A549 (cell line): ENCODE data around the gene PDIA5. TPM values are rescaled to one million over a fixed set of nuclear protein-coding genes. Genes with fewer than 3 reads are reported as not detected.

Experiments
- ATAC-seq, 2 experiments: fragments of 200-7000 bp in 1 of 2; fragments of >200 bp in 1 of 2; cut with Nextera tagmentation in 1 of 2; cut with Tn5 transposase in 1 of 2; 3 replicates each; pipeline versions ENCODE4 v1.8.0 to v1.9.1; 2018 to 2020; ENCODE audit warnings: mild to moderate bottlenecking in 1 of 2, moderate library complexity in 1 of 2
- CTCF ChIA-PET: fragments of 300-600 bp; sonication (Branson Sonifier 250); formaldehyde crosslinking; extraction: SDS; loops from one replicate; lab custom pipeline; 2021; ENCODE audit warnings: antibody characterized with exemption, inconsistent platforms; lab: Yijun Ruan, JAX
- POLR2A ChIA-PET: fragments of 350-600 bp; formaldehyde crosslinking; extraction: SDS; loops from one replicate; lab custom pipeline; 2021; ENCODE audit warnings: antibody characterized with exemption, inconsistent platforms; lab: Yijun Ruan, JAX
- DNase-seq, 2 experiments: peaks; one replicate each; pipeline versions ENCODE4 v3.0.0 to v3.0.0-alpha.2; 2011 to 2016; ENCODE audit warnings: low read depth in 1 of 2, low spot score in 1 of 2
- FAIRE-seq: peaks from 2 replicates; lab custom pipeline; 2011; peaks lifted over from hg19 to GRCh38; lab: Jason Lieb, UNC
- H3K27ac ChIP-seq, 2 experiments: fragments of >200 bp; sonication (Bioruptor Twin); formaldehyde crosslinking; 3 replicates each; pipeline ENCODE4 v1.5.1; 2016 to 2017
- H3K4me1 ChIP-seq: fragments of >200 bp; sonication (Bioruptor Twin); formaldehyde crosslinking; 3 replicates; pipeline ENCODE4 v1.6.1; 2016
- H3K4me2 ChIP-seq: fragments of >200 bp; sonication (Bioruptor Twin); formaldehyde crosslinking; 3 replicates; pipeline ENCODE4 v1.6.1; 2016
- H3K4me3 ChIP-seq: fragments of >200 bp; sonication (Bioruptor Twin); formaldehyde crosslinking; 3 replicates; pipeline ENCODE4 v1.5.1; 2016
- H3K9me3 ChIP-seq: fragments of >200 bp; sonication (Bioruptor Twin); formaldehyde crosslinking; 3 replicates; pipeline ENCODE4 v1.6.1; 2016
- BHLHE40 ChIP-seq: IDR thresholded peaks from 2 replicates; pipeline ENCODE4 v1.6.1; 2012; ENCODE audit warnings: low read depth, low read length, inconsistent platforms
- CBX8 ChIP-seq: fragments of 200-600 bp; sonication (generic); IDR thresholded peaks from 2 replicates; pipeline ENCODE4 v1.6.1; 2016
- CEBPB ChIP-seq, 2 experiments: fragments of >200 bp in 1 of 2; sonication (Bioruptor Twin) in 1 of 2; formaldehyde crosslinking in 1 of 2; IDR thresholded peaks; 2 replicates each; pipeline ENCODE4 v1.6.1; 2012 to 2016
- FOXS1 ChIP-seq: fragments of 250-450 bp; sonication (Bioruptor Pico); IDR thresholded peaks from 2 replicates; pipeline ENCODE4 v1.5.0; 2020; ENCODE audit warnings: mild to moderate bottlenecking, moderate library complexity
- HOXB5 ChIP-seq: fragments of 250-450 bp; sonication (Bioruptor Pico); IDR thresholded peaks from 2 replicates; pipeline ENCODE4 v1.5.0; 2020; ENCODE audit warnings: mild to moderate bottlenecking, moderate library complexity
- MAFK ChIP-seq: fragments of 450-650 bp; IDR thresholded peaks from 2 replicates; pipeline ENCODE4 v1.6.1; 2014; ENCODE audit not compliant: partially characterized antibody
- MAZ ChIP-seq: fragments of 150-350 bp; IDR thresholded peaks from 2 replicates; pipeline ENCODE4 v1.6.1; 2014; ENCODE audit warnings: antibody characterized with exemption, low read depth, low read length, borderline replicate concordance
- NFE2L2 ChIP-seq: fragments of 150-350 bp; conservative IDR thresholded peaks from 2 replicates; pipeline ENCODE4 v1.6.1; 2014; ENCODE audit warnings: low read length
- NR3C1 ChIP-seq: fragments of >200 bp; sonication (Bioruptor Twin); formaldehyde crosslinking; IDR thresholded peaks from 3 replicates; pipeline ENCODE4 v1.6.1; 2017
- POLR2A ChIP-seq: IDR thresholded peaks from 2 replicates; pipeline ENCODE4 v1.6.1; 2012; ENCODE audit warnings: mild to moderate bottlenecking, low read length
- POLR2AphosphoS2 ChIP-seq: conservative IDR thresholded peaks from 2 replicates; pipeline ENCODE4 v1.6.1; 2012; ENCODE audit warnings: low read length, improper control_type of control experiment, inconsistent platforms
- RARB ChIP-seq: fragments of 250-450 bp; sonication (Bioruptor Pico); IDR thresholded peaks from 2 replicates; pipeline ENCODE4 v1.8.0; 2021; ENCODE audit warnings: mild to moderate bottlenecking, moderate library complexity
- RCOR1 ChIP-seq: fragments of 150-350 bp; IDR thresholded peaks from 2 replicates; pipeline ENCODE4 v1.6.1; 2014; ENCODE audit warnings: antibody characterized with exemption, low read length, low read depth
- RFX5 ChIP-seq: fragments of 450-650 bp; IDR thresholded peaks from 2 replicates; pipeline ENCODE4 v1.7.1; 2014; ENCODE audit warnings: antibody characterized with exemption, mild to moderate bottlenecking, moderate library complexity
- ZC3H11A ChIP-seq: fragments of 450-650 bp; IDR thresholded peaks from 2 replicates; pipeline ENCODE4 v1.6.1; 2014; ENCODE audit warnings: antibody characterized with exemption, mild to moderate bottlenecking
- ZNF302 ChIP-seq: fragments of 250-450 bp; sonication (Bioruptor Pico); IDR thresholded peaks from 2 replicates; pipeline ENCODE4 v1.9.0; 2021; ENCODE audit warnings: inconsistent platforms, mild to moderate bottlenecking, moderate library complexity
- WGBS: methylation state at CpG from one replicate; pipeline ENCODE4 v1.1.6; 2017; ENCODE audit errors: missing lambda C conversion rate; 5-methylcytosine and 5-hydroxymethylcytosine counted together
- polyA plus RNA-seq, 4 experiments: library from polyadenylated mRNA; depleted of rRNA in 3 of 4; stranded (reverse); fragments of >200 nt; fragmentation: RNase III in 1 of 4; extraction: RNeasy Plus Mini Kit Qiagen cat#74134 plus additional on column Dnase treatment in 1 of 4; gene quantifications; 2 replicates in 3 of 4; 3 replicates in 1 of 4; pipeline ENCODE4 v1.2.3, GENCODE V29; 2011 to 2017
- TF ChIP-seq, protein P1 (sequence below): IDR thresholded peaks from 2 replicates; pipeline ENCODE4 v1.6.1; 2012; ENCODE audit warnings: low read depth, borderline replicate concordance
- TF ChIP-seq, protein P2 (sequence below): fragments of >200 bp; sonication (Bioruptor Twin); formaldehyde crosslinking; IDR thresholded peaks from 3 replicates; pipeline ENCODE4 v1.5.1; 2016
- TF ChIP-seq, protein P3 (sequence below): fragments of >200 bp; sonication (Bioruptor Twin); formaldehyde crosslinking; IDR thresholded peaks from 3 replicates; pipeline ENCODE4 v1.6.1; 2016

PDIA5 gene
- polyA plus RNA-seq, 2 of the 4 experiments (the other 2 are of a cell fraction) = 17.5 to 28.1 TPM

DNA sequence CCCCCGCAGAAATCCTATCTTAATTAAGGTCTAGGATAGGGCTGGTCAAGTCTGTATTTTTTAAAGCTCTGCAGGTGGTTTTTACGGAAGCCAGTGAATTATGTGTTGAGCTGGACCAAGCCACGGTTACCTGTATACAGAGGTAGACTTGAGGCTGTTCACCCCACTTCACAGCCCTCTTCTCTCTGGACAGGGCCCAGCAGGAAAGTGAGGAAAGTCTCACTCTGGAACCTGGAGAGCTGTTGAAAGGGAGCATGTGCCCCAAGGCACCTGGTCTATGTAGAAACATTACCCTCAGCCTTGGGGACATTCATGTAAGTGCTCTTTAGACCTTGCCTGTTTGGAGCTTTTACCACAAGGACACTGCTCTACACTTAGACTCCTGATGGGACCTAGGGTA is 46.1 kb upstream of the PDIA5 start:
- FAIRE-seq (no peak), ATAC-seq (no peak), DNase-seq (no peak)
- TF ChIP-seq MAFK = no peak
- H3K4me1 ChIP-seq = no peaks in the 10 kb centered on the region
- ChIA-PET CTCF (interaction anchor here (5.5 to 5.6 kb wide), 2 partner anchors 9 to 78 kb away, joined by 24 to 37 read pairs; partner anchors contain the start of gene SEMA5B), POLR2A (no interaction called here)
- no peak overlapping the region for H3K27ac ChIP-seq
- WGBS = 39% methylated on average over 3 of the region's 3 CpGs
- H3K4me3 ChIP-seq = no peak overlapping the region
- H3K4me2 ChIP-seq = no peak overlapping the region
- 0 out of 3 replicates have a peak, but pooled peaks cover 9% of the 10 kb centered on the region for H3K9me3 ChIP-seq

DNA sequence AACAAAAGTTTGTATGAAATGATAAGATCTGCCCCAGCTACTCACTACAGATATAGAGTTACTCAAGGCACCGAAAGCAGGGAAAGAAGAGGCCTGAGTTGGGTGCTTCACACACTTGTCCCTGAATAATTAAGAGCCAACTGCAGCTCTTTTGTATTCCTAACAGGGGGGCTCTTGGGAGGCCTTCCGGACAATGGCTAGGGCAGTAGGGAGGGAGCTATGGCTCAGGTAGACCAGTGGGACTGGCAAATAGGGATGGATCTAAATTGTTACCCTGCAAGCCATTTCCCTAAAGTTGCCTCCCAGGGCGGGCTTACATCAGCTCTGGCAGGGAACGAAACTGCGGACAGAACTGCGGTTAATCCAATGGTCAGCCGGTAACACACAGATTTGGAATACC is 45.4 kb upstream of the PDIA5 start:
- Histone ChIP-seq H3K27ac (no peak overlapping the region), H3K4me1 (peaks cover 2% of the 10 kb centered on the region; the same call in 2 of the 3 replicates), H3K9me3 (0 out of 3 replicates have a peak, but pooled peaks cover 9% of the 10 kb centered on the region), H3K4me3 (no peak overlapping the region), H3K4me2 (no peak overlapping the region)
- ATAC-seq = no peak
- WGBS = 65% methylated on average over 7 of the region's 7 CpGs
- CTCF ChIA-PET = interaction anchor here (0.6 to 5.6 kb wide), 4 partner anchors 8 to 100 kb away, joined by 3 to 37 read pairs (median 14); partner anchors contain the start of gene SEMA5B
- no peak for DNase-seq
- POLR2A ChIA-PET = no interaction called here
- FAIRE-seq = no peak
- TF ChIP-seq FOXS1 (CRISPR knock-in tag) (no peak), RFX5 (no peak), POLR2AphosphoS2 (no peak)

DNA sequence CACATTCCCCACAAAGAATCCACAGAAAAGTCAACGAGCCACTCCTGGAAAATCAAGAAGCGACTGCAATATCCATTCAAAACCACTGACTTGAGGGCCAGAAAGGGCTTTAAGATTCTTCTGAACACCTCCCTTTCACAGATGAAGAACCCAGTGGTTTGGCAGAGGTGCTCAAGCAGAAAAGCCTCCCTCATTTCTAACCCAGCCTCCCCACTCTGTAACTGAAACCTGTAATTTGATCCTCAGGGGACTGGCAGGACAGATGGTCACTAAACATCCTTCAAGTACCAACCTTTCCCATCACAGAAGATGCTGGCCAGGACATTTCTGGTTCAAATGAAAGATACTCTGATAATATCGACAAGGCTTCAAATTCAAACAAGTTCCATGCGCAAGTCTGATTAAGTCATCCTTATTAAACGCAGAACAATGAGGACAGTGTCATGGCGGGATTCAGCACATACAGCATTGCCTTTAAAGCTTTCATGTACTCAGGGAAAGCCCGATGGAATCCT is 44.8 kb upstream of the PDIA5 start:
- TF ChIP-seq RFX5 = no peak
- TF ChIP-seq, protein P1, sequence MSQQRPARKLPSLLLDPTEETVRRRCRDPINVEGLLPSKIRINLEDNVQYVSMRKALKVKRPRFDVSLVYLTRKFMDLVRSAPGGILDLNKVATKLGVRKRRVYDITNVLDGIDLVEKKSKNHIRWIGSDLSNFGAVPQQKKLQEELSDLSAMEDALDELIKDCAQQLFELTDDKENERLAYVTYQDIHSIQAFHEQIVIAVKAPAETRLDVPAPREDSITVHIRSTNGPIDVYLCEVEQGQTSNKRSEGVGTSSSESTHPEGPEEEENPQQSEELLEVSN = no peak
- no peak for TF ChIP-seq POLR2AphosphoS2
- no peak for TF ChIP-seq BHLHE40
- TF ChIP-seq NFE2L2 = no peak
- TF ChIP-seq CEBPB (IDR thresholded peaks at IDR 0.05) = no peak
- TF ChIP-seq, protein P2, sequence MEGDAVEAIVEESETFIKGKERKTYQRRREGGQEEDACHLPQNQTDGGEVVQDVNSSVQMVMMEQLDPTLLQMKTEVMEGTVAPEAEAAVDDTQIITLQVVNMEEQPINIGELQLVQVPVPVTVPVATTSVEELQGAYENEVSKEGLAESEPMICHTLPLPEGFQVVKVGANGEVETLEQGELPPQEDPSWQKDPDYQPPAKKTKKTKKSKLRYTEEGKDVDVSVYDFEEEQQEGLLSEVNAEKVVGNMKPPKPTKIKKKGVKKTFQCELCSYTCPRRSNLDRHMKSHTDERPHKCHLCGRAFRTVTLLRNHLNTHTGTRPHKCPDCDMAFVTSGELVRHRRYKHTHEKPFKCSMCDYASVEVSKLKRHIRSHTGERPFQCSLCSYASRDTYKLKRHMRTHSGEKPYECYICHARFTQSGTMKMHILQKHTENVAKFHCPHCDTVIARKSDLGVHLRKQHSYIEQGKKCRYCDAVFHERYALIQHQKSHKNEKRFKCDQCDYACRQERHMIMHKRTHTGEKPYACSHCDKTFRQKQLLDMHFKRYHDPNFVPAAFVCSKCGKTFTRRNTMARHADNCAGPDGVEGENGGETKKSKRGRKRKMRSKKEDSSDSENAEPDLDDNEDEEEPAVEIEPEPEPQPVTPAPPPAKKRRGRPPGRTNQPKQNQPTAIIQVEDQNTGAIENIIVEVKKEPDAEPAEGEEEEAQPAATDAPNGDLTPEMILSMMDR = no peak
- no peak for TF ChIP-seq ZNF302 (CRISPR knock-in tag)
- TF ChIP-seq, all 56 proteins: peak for 0
- no peak overlapping the region for H3K4me2 ChIP-seq
- WGBS = 38% methylated on average over 7 of the region's 7 CpGs
- ChIA-PET CTCF (interaction anchor here (1.1 to 5.6 kb wide), 4 partner anchors 8 to 629 kb away, joined by 3 to 37 read pairs (median 14); partner anchors contain the start of gene SEMA5B), POLR2A (no interaction called here)
- no peak overlapping the region for H3K4me3 ChIP-seq
- DNase-seq = no peak
- no peak for ATAC-seq
- H3K4me1 ChIP-seq = peaks cover 6% of the 10 kb centered on the region; the same call in 2 of the 3 replicates
- 0 out of 3 replicates have a peak, but pooled peaks cover 9% of the 10 kb centered on the region for H3K9me3 ChIP-seq
- no peak overlapping the region for H3K27ac ChIP-seq
- FAIRE-seq = no peak

DNA sequence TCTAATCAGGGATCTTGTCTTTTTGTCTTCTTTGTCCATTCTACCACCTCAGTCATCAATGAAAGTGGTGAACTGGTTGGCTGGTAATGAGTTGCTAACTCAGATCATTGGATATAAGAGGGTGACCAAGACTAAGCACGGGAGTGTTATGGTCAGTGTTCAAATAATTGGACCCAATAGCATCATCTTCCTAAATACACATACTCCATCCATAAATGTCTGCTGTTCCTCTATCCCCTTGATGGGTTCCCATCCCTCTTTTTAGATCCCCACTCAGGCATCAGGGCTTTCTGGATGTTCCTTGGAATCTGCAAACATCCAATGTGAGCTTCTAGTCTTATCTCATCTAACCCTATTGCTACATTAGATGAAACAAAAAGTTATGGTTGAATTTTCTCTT is 42.8 kb upstream of the PDIA5 start:
- no peak for ATAC-seq
- Histone ChIP-seq H3K4me1 (peaks cover 6% of the 10 kb centered on the region; the same call in 2 of the 3 replicates), H3K4me2 (no peak overlapping the region), H3K4me3 (no peak overlapping the region), H3K27ac (no peak overlapping the region), H3K9me3 (0 out of 3 replicates have a peak, but pooled peaks cover 9% of the 10 kb centered on the region)
- FAIRE-seq = no peak
- DNase-seq = no peak
- POLR2A ChIA-PET = no interaction called here
- CTCF ChIA-PET = interaction anchor here (5.5 kb wide), 1 partner anchor 81 kb away, joined by 24 read pairs; no protein-coding TSS in a partner anchor
- TF ChIP-seq HOXB5 (CRISPR knock-in tag) (no peak), FOXS1 (CRISPR knock-in tag) (no peak), POLR2A (no peak), RARB (no peak), NR3C1 (no peak), CEBPB (IDR thresholded peaks at IDR 0.05) (no peak), POLR2AphosphoS2 (no peak), ZC3H11A (no peak), CBX8 (no peak), MAZ (no peak), RCOR1 (no peak)
- TF ChIP-seq, protein P3, sequence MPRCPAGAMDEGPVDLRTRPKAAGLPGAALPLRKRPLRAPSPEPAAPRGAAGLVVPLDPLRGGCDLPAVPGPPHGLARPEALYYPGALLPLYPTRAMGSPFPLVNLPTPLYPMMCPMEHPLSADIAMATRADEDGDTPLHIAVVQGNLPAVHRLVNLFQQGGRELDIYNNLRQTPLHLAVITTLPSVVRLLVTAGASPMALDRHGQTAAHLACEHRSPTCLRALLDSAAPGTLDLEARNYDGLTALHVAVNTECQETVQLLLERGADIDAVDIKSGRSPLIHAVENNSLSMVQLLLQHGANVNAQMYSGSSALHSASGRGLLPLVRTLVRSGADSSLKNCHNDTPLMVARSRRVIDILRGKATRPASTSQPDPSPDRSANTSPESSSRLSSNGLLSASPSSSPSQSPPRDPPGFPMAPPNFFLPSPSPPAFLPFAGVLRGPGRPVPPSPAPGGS = no peak
- 48% methylated on average over 1 of the region's 1 CpG for WGBS
